ENCODE measurements around the gene SMYD3.

The SMYD3 gene

DNA sequence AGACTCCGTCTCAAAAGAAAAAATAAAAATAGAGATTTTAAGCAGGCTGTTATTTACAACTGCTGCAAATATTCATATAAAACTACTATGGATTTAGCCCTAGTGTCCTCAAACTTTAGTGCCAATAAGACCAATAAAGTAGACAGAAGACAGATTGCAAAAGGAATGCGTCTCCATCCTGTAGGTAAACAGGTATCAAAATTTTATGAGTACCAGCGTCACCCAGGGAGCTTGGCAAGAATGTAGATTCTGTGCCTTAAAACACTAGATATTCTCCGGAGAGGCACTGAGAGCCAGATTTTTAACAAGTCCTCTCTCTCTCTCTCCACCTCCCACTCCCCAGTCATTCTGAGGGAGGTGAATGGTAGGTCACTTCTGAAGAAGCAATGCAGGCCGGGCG, 18.4 kb downstream of the SMYD3 start:
- H3K27me3 ChIP-seq (ENCODE audit: insufficient read depth, low read length, poor library complexity), result no peaks in the 10 kb centered on the region
- peaks cover 18% of the 10 kb centered on the region; the same call in 1 of the 2 replicates for H3K79me2 ChIP-seq (ENCODE audit: insufficient read depth, low read length)
- no peak overlapping the region for H3K4me2 ChIP-seq (ENCODE audit: insufficient read depth, low read length)
- no peaks in the 10 kb centered on the region for H3K9me3 ChIP-seq (ENCODE audit: insufficient read depth, low read length, severe bottlenecking)
- no peaks in the 10 kb centered on the region for H3K4me1 ChIP-seq (ENCODE audit: insufficient read depth, low read length)
- no peak overlapping the region for H3K9ac ChIP-seq (ENCODE audit: low read depth, low read length)
- 0 out of 2 replicates have a peak, but pooled peaks cover 2% of the 10 kb centered on the region for H3K36me3 ChIP-seq (ENCODE audit: insufficient read depth, low read length)
- H3K27ac ChIP-seq (ENCODE audit: low read length), result no peak overlapping the region
- DNase-seq (no peak), ATAC-seq (ENCODE audit: insufficient read depth, low read depth) (no peak)
- H3K4me3 ChIP-seq (ENCODE audit: low read depth in 1 of 2, low read length in 2 of 2), result no peak overlapping the region
- no peak overlapping the region for H2AFZ ChIP-seq (ENCODE audit: low read depth, low read length)
- H4K20me1 ChIP-seq (ENCODE audit: insufficient read depth, low read length), result peaks cover 4% of the 10 kb centered on the region
- TF ChIP-seq, protein P1, sequence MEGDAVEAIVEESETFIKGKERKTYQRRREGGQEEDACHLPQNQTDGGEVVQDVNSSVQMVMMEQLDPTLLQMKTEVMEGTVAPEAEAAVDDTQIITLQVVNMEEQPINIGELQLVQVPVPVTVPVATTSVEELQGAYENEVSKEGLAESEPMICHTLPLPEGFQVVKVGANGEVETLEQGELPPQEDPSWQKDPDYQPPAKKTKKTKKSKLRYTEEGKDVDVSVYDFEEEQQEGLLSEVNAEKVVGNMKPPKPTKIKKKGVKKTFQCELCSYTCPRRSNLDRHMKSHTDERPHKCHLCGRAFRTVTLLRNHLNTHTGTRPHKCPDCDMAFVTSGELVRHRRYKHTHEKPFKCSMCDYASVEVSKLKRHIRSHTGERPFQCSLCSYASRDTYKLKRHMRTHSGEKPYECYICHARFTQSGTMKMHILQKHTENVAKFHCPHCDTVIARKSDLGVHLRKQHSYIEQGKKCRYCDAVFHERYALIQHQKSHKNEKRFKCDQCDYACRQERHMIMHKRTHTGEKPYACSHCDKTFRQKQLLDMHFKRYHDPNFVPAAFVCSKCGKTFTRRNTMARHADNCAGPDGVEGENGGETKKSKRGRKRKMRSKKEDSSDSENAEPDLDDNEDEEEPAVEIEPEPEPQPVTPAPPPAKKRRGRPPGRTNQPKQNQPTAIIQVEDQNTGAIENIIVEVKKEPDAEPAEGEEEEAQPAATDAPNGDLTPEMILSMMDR (IDR thresholded peaks at IDR 0.05; ENCODE audit: borderline replicate concordance, extremely low read depth, low read length, poor library complexity, severe bottlenecking), result no peak
- no peak for TF ChIP-seq EZH2 (IDR thresholded peaks at IDR 0.05; ENCODE audit: borderline replicate concordance, low read depth, low read length, severe bottlenecking)

DNA sequence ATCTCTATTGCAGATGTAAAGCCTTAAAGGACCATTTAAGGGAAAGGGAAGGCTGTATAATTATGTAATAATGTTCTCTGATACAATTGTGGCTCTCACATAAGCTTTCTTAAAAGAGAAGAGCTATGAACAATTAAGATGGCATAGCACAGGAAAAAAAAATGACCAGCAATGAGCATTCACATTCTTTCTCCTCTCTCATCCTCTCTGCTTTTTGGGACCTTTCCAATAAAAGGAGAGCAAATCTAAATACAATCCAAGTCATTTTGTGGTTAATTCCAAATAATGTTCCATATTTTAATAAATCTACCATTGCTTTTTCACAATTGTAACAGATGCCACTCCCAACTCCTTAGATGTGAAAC, 23.5 kb downstream of the SMYD3 start:
- Histone ChIP-seq H3K36me3 (ENCODE audit: insufficient read depth, low read length) (no peaks in the 10 kb centered on the region), H3K79me2 (ENCODE audit: insufficient read depth, low read length) (peaks cover 24% of the 10 kb centered on the region; the same call in 1 of the 2 replicates), H3K4me2 (ENCODE audit: insufficient read depth, low read length) (no peak overlapping the region), H3K9me3 (ENCODE audit: insufficient read depth, low read length, severe bottlenecking) (no peaks in the 10 kb centered on the region), H3K9ac (ENCODE audit: low read depth, low read length) (no peak overlapping the region), H4K20me1 (ENCODE audit: insufficient read depth, low read length) (peaks cover 5% of the 10 kb centered on the region; the same call in 1 of the 2 replicates), H2AFZ (ENCODE audit: low read depth, low read length) (no peak overlapping the region), H3K4me1 (ENCODE audit: insufficient read depth, low read length) (no peaks in the 10 kb centered on the region), H3K4me3 (ENCODE audit: low read depth in 1 of 2, low read length in 2 of 2) (no peak overlapping the region), H3K27ac (ENCODE audit: low read length) (no peak overlapping the region), H3K27me3 (ENCODE audit: insufficient read depth, low read length, poor library complexity) (no peaks in the 10 kb centered on the region)
- ATAC-seq (ENCODE audit: insufficient read depth, low read depth) (no peak), DNase-seq (no peak)
- TF ChIP-seq EZH2 (IDR thresholded peaks at IDR 0.05; ENCODE audit: borderline replicate concordance, low read depth, low read length, severe bottlenecking), result no peak
- TF ChIP-seq, protein P1 (IDR thresholded peaks at IDR 0.05; ENCODE audit: borderline replicate concordance, extremely low read depth, low read length, poor library complexity, severe bottlenecking), result no peak

DNA sequence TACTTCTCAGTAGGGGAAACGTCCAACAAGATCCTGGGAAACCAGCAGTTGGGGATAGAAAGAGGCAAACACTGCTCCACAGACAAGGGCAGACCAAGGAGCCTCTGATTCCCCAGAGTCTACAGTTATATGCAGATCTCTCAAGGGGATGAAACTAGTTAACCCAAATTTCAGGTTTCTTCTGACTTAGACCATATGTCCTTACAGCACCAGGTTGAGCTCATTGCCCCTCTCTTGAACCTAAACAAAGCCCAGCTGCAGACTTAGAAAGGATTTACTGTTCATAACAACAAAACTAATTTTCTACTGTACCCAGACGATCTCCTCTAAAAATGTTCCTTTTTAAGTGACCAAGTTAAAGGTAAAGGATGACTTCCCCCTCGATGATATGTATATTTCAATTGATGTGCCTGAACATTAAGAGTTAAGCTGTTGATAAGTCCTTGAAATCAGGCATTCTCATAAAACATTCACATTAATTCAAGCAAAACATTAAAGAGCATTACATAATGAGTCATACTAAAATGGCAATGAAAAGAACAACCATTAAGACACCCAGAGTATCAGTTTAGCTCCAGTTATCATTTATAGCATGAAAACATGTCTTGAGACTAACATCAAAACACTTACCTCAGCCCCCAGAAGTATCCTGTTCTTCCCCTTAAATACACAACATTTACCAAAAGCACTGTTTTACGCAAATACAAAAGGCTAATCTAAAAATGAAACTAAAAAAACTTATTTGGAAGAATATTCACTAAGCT, 24.1 kb downstream of the SMYD3 start:
- H3K27me3 ChIP-seq (ENCODE audit: insufficient read depth, low read length, poor library complexity), result no peaks in the 10 kb centered on the region
- H3K36me3 ChIP-seq (ENCODE audit: insufficient read depth, low read length), result no peaks in the 10 kb centered on the region
- no peak for ATAC-seq (ENCODE audit: insufficient read depth, low read depth)
- H2AFZ ChIP-seq (ENCODE audit: low read depth, low read length), result no peak overlapping the region
- H3K27ac ChIP-seq (ENCODE audit: low read length), result no peak overlapping the region
- H3K79me2 ChIP-seq (ENCODE audit: insufficient read depth, low read length), result peaks cover 22% of the 10 kb centered on the region; the same call in 1 of the 2 replicates
- no peak overlapping the region for H3K9ac ChIP-seq (ENCODE audit: low read depth, low read length)
- DNase-seq, result no peak
- peaks cover 5% of the 10 kb centered on the region; the same call in 1 of the 2 replicates for H4K20me1 ChIP-seq (ENCODE audit: insufficient read depth, low read length)
- H3K4me1 ChIP-seq (ENCODE audit: insufficient read depth, low read length), result no peaks in the 10 kb centered on the region
- TF ChIP-seq, protein P1 (IDR thresholded peaks at IDR 0.05; ENCODE audit: borderline replicate concordance, extremely low read depth, low read length, poor library complexity, severe bottlenecking), result no peak
- TF ChIP-seq EZH2 (IDR thresholded peaks at IDR 0.05; ENCODE audit: borderline replicate concordance, low read depth, low read length, severe bottlenecking), result no peak
- H3K4me2 ChIP-seq (ENCODE audit: insufficient read depth, low read length), result no peak overlapping the region
- no peak overlapping the region for H3K4me3 ChIP-seq (ENCODE audit: low read depth in 1 of 2, low read length in 2 of 2)
- H3K9me3 ChIP-seq (ENCODE audit: insufficient read depth, low read length, severe bottlenecking), result no peaks in the 10 kb centered on the region

Measured in DND-41 (cell line).